OCI-LY3 (cell line): ENCODE results near the gene SPATA17.
A peak's percentile ranks its signal among the peaks of the same experiment; 100 is the strongest.

Experiments used
- H2AFZ ChIP-seq: fragments of 200-600, 300-600 bp; shearing (Covaris generic); 2 replicates; pipeline ENCODE4 v1.6.0; 2014; ENCODE audit warnings: antibody characterized with exemption, low read depth, low read length
- H3K27ac ChIP-seq: fragments of 200-600, 300-600 bp; sonication (generic); 2 replicates; pipeline ENCODE4 v1.5.1; 2014; ENCODE audit warnings: mild to moderate bottlenecking, low read length, moderate library complexity, mixed read lengths
- H3K27me3 ChIP-seq: fragments of 200-600, 300-600 bp; sonication (generic); 2 replicates; pipeline ENCODE4 v1.6.1; 2014; ENCODE audit warnings: low read depth, low read length, mixed read lengths
- H3K36me3 ChIP-seq: fragments of 200-600, 300-600 bp; sonication (generic); replicated peaks from 2 replicates; pipeline ENCODE3; 2014; ENCODE audit warnings: low read depth, low read length, mixed read lengths
- H3K4me1 ChIP-seq: fragments of 300-600, 200-600 bp; sonication (generic); 2 replicates; pipeline ENCODE4 v1.6.1; 2014; ENCODE audit warnings: low read length, mixed read lengths
- H3K4me2 ChIP-seq: fragments of 200-600, 300-600 bp; sonication (generic); 2 replicates; pipeline ENCODE4 v1.6.1; 2014; ENCODE audit warnings: low read length, mixed read lengths
- H3K4me3 ChIP-seq: fragments of 300-600, 200-600 bp; sonication (generic); 2 replicates; pipeline ENCODE4 v1.5.1; 2014; ENCODE audit warnings: antibody characterized with exemption, mild to moderate bottlenecking, low read length, moderate library complexity
- H3K79me2 ChIP-seq: fragments of 300-600, 200-600 bp; shearing (Covaris generic); 2 replicates; pipeline ENCODE4 v1.6.1; 2014; ENCODE audit warnings: mild to moderate bottlenecking, low read length, mixed read lengths
- H3K9ac ChIP-seq: fragments of 300-600, 200-600 bp; shearing (Covaris generic); 2 replicates; pipeline ENCODE4 v1.6.0; 2014; ENCODE audit warnings: mild to moderate bottlenecking, low read length, moderate library complexity
- H3K9me3 ChIP-seq: fragments of 200-600, 300-600 bp; shearing (Covaris generic); 2 replicates; pipeline ENCODE4 v1.6.1; 2014; ENCODE audit warnings: low read length, mixed read lengths; ENCODE audit not compliant: insufficient read depth
- H4K20me1 ChIP-seq: fragments of 200-600, 300-600 bp; sonication (generic); 2 replicates; pipeline ENCODE4 v1.6.1; 2016; ENCODE audit warnings: low read length, mixed read lengths; ENCODE audit not compliant: insufficient read depth
- CTCF ChIP-seq: fragments of 200-600, 300-600 bp; sonication (generic); IDR thresholded peaks from 2 replicates; pipeline ENCODE4 v1.5.1; 2014; ENCODE audit warnings: antibody characterized with exemption, low read length, low read depth
- EZH2phosphoT487 ChIP-seq: fragments of 200-600 bp; shearing (Covaris generic); IDR thresholded peaks from 2 replicates; pipeline ENCODE4 v1.6.1; 2018; ENCODE audit warnings: antibody characterized with exemption, mixed run types, low read depth

SPATA17 gene

GRCh38 chr1:217660353-217661062 lies 29.4 kb downstream of the SPATA17 start:
- no peaks in the 10 kb centered on the region for H3K9me3 ChIP-seq
- H3K27ac ChIP-seq: no peak overlapping the region
- no peaks in the 10 kb centered on the region for H3K27me3 ChIP-seq
- H2AFZ ChIP-seq: no peak overlapping the region
- no peaks in the 10 kb centered on the region for H3K4me1 ChIP-seq
- H3K9ac ChIP-seq: no peak overlapping the region
- H3K36me3 ChIP-seq: no peaks in the 10 kb centered on the region
- no peak overlapping the region for H3K4me2 ChIP-seq
- no peaks in the 10 kb centered on the region for H3K79me2 ChIP-seq
- H4K20me1 ChIP-seq: no peaks in the 10 kb centered on the region
- TF ChIP-seq CTCF (peak; percentile 93), EZH2phosphoT487 (no peak)
- H3K4me3 ChIP-seq: no peak overlapping the region

- H3K27ac ChIP-seq: no peak overlapping the region
- no peak overlapping the region for H3K9ac ChIP-seq
- no peak overlapping the region for H3K4me2 ChIP-seq
- no peaks in the 10 kb centered on the region for H3K9me3 ChIP-seq
- H3K36me3 ChIP-seq: no peaks in the 10 kb centered on the region
- H3K4me3 ChIP-seq: no peak overlapping the region
- no peaks in the 10 kb centered on the region for H3K79me2 ChIP-seq
- TF ChIP-seq CTCF (no peak), EZH2phosphoT487 (no peak)
- H3K27me3 ChIP-seq: no peaks in the 10 kb centered on the region
- no peaks in the 10 kb centered on the region for H3K4me1 ChIP-seq
- no peaks in the 10 kb centered on the region for H4K20me1 ChIP-seq
- H2AFZ ChIP-seq: no peak overlapping the region
Measured at GRCh38 chr1:217661407-217661806, 30.3 kb downstream of the SPATA17 start.

- no peaks in the 10 kb centered on the region for H3K79me2 ChIP-seq
- H3K9me3 ChIP-seq: no peaks in the 10 kb centered on the region
- H3K36me3 ChIP-seq: no peaks in the 10 kb centered on the region
- H3K9ac ChIP-seq: no peak overlapping the region
- no peak overlapping the region for H2AFZ ChIP-seq
- TF ChIP-seq EZH2phosphoT487 (no peak), CTCF (no peak)
- H3K27ac ChIP-seq: no peak overlapping the region
- H3K4me2 ChIP-seq: no peak overlapping the region
- H3K4me3 ChIP-seq: no peak overlapping the region
- H3K27me3 ChIP-seq: no peaks in the 10 kb centered on the region
- H3K4me1 ChIP-seq: peaks cover 23% of the 10 kb centered on the region
- no peaks in the 10 kb centered on the region for H4K20me1 ChIP-seq
Measured at GRCh38 chr1:217668351-217668940, 37.3 kb downstream of the SPATA17 start.

GRCh38 chr1:217673387-217673786 lies 42.2 kb downstream of the SPATA17 start:
- no peaks in the 10 kb centered on the region for H4K20me1 ChIP-seq
- H3K36me3 ChIP-seq: no peaks in the 10 kb centered on the region
- H3K4me2 ChIP-seq: peak overlapping the region; percentile 77
- peak overlapping the region; percentile 55 for H2AFZ ChIP-seq
- no peaks in the 10 kb centered on the region for H3K79me2 ChIP-seq
- no peaks in the 10 kb centered on the region for H3K9me3 ChIP-seq
- H3K27ac ChIP-seq: peak overlapping the region; percentile 73
- H3K27me3 ChIP-seq: no peaks in the 10 kb centered on the region
- peak overlapping the region; percentile 53 for H3K4me3 ChIP-seq
- peaks cover 41% of the 10 kb centered on the region for H3K4me1 ChIP-seq
- TF ChIP-seq CTCF: no peak
- TF ChIP-seq EZH2phosphoT487: no peak
- H3K9ac ChIP-seq: peak overlapping the region; percentile 20; the same call in 1 of the 2 replicates
